Stimulated activated CD4-positive, alpha-beta T cell treated with anti-CD3 and anti-CD28 coated beads, Interleukin-1b, Interleukin-23, amount 100 ng/mL, for 4 hours (primary cell): ENCODE results near the gene MAGI2.
"Not testable (repeated sequence)": the region's sequence is repeated elsewhere in the genome, so short reads cannot be mapped to it uniquely, and the experiment has no call there.

ENCODE experiments used
- DNase-seq, 2 donors: peaks; one replicate each; pipeline ENCODE4 v3.0.0-alpha.2; 2020; ENCODE audit warnings: low read depth in 2 of 2

Gene MAGI2

DNA sequence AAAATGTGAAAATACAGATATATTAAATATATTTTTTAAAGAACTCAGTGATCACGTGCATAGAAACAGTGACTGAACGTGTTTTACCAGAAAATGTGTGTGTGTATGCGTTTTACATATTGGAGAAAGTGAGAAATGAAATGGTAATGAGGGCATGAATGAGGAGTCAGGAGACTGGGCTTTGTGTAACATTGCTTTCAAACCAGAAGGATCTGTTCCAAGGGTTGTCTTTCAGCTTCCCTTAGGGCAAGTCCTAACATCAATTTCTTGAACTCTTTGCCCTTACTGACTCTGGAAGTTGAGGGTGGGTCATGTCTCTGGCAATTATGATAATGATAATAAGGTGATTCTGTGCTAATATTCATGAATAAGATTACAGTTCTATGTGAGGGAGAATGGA lies 1097.6 kb downstream of the MAGI2 start:
- no peak for DNase-seq

- no peak for DNase-seq
Measured at GRCh38 chr7:78350926-78351325, 1102.5 kb downstream of the MAGI2 start.

GRCh38 chr7:78350391-78350790 lies 1103.1 kb downstream of the MAGI2 start:
- no peak for DNase-seq

DNA sequence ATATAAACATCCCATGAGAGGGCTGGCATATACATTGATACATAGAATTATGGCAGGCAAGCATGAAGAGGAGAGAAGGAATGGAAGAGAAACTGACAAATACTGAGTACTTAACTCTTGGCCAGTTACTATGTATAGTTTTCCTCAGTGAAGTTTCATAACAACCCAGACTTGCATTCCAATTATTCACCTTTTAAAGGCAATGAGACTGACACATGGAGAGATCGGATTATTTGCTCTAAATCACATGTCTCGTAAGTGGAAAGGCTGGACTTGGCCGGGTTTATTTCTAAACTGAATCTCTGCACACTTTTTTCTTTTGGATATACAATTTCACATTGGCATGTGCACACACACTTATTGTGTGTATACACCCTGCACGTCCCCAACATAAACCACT lies 1106.6 kb downstream of the MAGI2 start:
- no peak for DNase-seq

GRCh38 chr7:78345979-78346378 lies 1107.5 kb downstream of the MAGI2 start:
- no peak for DNase-seq

DNA sequence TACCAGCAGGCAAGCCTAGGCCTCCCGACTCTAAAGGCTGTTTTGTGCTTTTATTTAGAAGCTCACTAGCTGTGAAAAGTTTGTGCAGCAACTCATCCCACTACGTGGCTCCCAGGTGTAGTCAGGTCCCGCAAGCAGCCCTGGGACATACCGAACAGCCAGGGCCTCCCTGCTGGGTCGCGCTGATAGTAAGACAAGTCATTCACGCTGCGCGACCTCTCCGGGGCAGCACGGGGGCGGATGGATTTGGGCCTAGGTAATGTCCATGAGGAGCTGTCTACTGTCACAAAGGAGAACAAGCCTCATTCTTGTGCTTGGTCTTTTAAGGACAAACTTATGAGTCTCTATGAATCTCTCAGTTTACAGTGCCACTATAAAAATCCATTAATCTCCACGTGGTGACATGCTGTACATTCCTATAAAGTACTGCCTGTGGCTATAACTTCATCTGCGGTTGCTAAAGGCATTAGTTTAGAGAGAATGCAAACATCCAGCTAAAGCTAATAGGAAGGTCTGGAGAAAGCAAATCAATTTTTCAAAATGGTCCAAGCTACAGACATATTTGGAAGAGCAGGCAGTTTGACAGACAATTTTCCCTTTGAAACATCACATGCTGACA lies 1108.1 kb downstream of the MAGI2 start:
- DNase-seq, result no peak

DNA sequence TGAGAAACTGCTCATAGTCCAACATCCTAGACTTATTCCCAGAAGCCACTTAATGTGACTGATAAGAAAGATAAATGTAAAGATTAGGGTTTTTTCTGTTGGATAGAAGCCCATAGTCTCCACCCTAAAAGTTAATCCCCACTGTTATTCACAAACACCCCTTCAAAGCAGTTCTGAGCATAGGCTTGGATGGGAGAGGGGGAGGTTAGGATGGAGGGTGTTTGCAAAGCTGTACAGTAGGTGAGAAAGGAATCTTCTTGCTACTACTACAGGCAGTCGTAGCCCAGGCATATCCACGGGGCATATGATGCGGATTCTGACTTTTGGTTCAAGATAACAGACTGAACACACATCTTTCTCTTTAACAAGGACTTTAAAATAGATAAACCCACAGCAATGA lies 1119.0 kb downstream of the MAGI2 start:
- DNase-seq, result no peak

GRCh38 chr7:78333530-78334425 lies 1119.7 kb downstream of the MAGI2 start:
- no peak for DNase-seq

DNA sequence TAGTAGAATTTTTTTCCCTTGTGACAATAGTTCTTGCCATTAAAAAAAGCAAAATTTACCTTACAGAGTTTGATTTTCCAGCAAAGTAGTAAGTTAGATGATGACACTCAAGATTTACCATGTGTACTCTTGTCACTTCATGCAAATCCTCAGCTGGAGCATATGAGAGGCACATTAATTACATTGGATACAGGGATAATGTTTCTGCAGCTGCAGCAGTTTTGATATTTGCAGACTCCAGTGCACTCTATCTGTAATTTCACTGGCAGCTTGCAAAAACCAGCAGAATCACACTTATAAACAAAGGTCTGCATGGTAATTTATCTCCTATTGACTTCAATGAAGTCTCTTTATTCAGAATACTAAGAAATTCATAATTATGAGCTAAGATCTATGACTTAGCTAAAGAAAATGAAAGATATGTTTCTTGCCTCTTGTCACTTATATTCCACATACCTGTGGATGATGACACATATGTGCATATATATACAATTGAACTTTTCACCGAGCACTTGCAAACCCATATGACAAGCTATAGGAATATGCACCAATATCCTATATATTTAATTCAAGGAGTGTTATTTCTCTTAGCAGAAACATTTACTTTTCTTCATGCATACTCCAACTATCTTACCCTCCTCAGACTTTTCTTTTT lies 1124.3 kb downstream of the MAGI2 start:
- no peak for DNase-seq

- no peak for DNase-seq
Measured at GRCh38 chr7:78327718-78328117, 1125.7 kb downstream of the MAGI2 start.

GRCh38 chr7:78326876-78327275 lies 1126.6 kb downstream of the MAGI2 start:
- no peak for DNase-seq

- DNase-seq, result no peak
Measured at GRCh38 chr7:78326189-78326588, 1127.3 kb downstream of the MAGI2 start.

- no peak for DNase-seq
Measured at GRCh38 chr7:78323118-78323517, 1130.3 kb downstream of the MAGI2 start.

DNA sequence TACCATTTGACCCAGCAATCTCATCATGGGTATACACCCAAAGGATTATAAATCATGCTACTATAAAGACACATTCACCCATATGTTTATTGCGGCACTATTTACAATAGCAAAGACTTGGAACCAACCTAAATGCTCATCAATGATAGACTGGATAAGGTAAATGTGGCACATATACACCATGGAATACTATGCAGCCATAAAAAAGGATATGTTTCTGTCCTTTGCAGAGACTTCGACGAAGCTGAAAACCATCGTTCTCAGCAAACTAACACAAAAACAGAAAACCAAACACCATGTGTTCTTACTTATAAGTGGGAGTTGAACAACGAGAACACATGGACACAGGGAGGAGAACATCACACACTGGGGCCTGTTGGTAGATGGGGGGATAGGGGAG lies 1131.2 kb downstream of the MAGI2 start:
- DNase-seq, result not testable (repeated sequence)

DNA sequence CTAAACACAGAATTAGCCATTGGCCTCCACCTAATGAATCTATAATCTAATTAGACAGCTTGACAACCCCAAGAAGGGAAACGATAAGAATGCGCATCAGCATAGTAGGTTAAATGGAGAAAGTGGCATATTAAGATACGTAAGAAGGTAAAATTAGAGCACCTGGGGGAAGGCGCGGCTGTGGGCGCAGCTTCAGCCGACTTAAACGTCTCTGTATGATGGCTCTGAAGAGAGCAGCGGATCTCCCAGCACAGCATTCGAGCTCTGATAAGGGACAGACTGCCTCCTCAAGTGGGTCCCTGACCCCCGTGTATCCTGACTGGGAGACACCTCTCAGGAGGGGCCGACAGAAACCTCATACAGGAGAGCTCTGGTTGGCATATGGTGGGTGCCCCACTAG lies 1136.1 kb downstream of the MAGI2 start:
- DNase-seq, result no peak

- DNase-seq, result no peak
Measured at GRCh38 chr7:78316110-78316509, 1137.4 kb downstream of the MAGI2 start.

DNA sequence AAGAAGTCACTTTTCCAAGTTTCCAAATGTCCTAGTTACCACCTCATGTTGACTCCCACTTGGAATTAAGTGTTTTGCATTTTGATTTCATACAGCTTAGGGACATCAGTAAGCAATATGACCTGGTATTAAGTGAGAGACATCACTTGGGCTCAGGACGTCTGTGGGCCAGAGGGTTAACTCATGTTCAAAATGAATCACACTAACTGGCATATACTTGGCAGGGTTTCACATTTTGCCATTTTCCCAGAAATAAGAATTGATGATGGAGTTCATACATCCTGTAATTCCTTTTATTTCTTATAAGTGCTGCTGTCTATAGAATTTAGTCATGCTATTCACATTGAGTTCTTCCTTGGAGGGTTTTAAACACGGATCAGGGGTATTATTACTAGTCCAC lies 1138.3 kb downstream of the MAGI2 start:
- no peak for DNase-seq

DNA sequence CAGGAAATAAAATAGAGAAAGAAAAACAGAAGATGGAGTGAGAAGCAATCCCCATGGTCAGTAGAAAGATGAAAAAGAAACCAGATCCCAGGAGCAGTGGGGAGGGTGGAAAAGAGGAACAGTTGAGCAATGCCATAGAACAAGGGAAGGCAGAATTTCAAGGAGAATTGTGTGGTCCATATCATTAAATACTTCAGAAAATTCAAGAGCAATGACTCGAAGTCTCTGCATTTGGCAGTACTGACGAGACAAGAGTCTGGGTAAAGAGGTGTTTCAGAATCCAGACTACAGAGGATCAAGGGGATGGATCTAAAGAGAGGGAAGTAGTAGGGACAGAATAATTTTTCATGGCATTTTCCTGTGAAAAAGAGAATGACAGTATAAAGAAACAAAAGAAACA lies 1142.3 kb downstream of the MAGI2 start:
- no peak for DNase-seq

DNA sequence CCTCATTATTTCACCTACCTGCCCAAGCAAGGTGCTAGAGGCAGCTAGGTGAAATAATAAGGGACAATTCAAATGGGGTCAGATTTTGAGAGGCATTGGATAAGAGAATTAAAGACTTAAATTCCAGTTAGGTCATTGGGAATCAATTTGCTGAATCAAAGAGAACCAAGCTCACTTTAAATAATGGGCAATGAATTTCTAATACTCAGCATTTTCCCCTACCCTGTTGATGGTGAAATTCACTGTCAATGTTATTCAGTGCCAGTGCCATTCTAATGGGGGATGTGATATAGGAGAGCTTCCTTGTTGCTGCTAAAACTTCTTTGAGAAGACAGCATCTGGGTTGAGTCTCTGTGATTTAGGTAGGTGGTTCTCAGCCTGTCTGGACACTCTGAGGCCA lies 1145.6 kb downstream of the MAGI2 start:
- DNase-seq, result no peak

DNA sequence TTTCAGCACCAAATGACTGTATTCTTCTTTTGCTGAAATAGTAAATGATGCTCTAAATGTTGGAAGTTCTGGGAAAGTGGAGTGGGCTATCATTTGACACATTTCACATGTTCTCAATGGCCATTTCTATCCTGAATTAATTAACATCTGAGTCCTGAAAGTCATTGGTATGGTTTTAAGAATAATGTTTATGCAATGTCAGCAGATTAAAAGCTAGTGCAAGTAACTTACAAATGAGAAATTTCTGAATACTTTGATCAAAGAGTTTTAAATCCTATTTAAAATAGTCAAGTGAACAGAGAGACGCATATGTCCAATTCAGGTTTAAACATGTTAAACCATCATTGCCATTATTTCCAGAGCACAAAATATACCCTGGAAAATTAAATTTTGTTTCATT lies 1146.8 kb downstream of the MAGI2 start:
- DNase-seq, result no peak

- no peak for DNase-seq
Measured at GRCh38 chr7:78301407-78301806, 1152.1 kb downstream of the MAGI2 start.

- DNase-seq, result no peak
Measured at GRCh38 chr7:78299088-78299487, 1154.4 kb downstream of the MAGI2 start.
